Gastroesophageal sphincter (tissue), 3 donors: ENCODE results near the gene CHIC2.

Source experiments
- EP300 ChIP-seq: sonication (generic); formaldehyde crosslinking; IDR thresholded peaks from one replicate; pipeline ENCODE4 v1.6.1; 2017; ENCODE audit warnings: antibody characterized with exemption, mild to moderate bottlenecking
- TF ChIP-seq, protein P1 (sequence below), 4 experiments: fragments of 200-600 bp in 2 of 4; fragments of 450-650 bp in 2 of 4; sonication (generic) in 1 of 4; IDR thresholded peaks; one replicate each; pipeline ENCODE4 v1.5.1; 2017 to 2019; ENCODE audit warnings: antibody characterized with exemption in 4 of 4, mild to moderate bottlenecking in 2 of 4, moderate library complexity in 2 of 4

GRCh38 chr4:53992785-53993184 lies 71.6 kb downstream of the CHIC2 start:
- TF ChIP-seq, protein P1, sequence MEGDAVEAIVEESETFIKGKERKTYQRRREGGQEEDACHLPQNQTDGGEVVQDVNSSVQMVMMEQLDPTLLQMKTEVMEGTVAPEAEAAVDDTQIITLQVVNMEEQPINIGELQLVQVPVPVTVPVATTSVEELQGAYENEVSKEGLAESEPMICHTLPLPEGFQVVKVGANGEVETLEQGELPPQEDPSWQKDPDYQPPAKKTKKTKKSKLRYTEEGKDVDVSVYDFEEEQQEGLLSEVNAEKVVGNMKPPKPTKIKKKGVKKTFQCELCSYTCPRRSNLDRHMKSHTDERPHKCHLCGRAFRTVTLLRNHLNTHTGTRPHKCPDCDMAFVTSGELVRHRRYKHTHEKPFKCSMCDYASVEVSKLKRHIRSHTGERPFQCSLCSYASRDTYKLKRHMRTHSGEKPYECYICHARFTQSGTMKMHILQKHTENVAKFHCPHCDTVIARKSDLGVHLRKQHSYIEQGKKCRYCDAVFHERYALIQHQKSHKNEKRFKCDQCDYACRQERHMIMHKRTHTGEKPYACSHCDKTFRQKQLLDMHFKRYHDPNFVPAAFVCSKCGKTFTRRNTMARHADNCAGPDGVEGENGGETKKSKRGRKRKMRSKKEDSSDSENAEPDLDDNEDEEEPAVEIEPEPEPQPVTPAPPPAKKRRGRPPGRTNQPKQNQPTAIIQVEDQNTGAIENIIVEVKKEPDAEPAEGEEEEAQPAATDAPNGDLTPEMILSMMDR (IDR thresholded peaks at IDR 0.05), result no peak
- TF ChIP-seq EP300, result no peak
